CD4-positive, alpha-beta T cell treated with Interleukin-17A for 1 hour (primary cell): ENCODE measurements around the gene BBS5.
"Not testable (repeated sequence)": the region's sequence is repeated elsewhere in the genome, so short reads cannot be mapped to it uniquely, and the experiment has no call there.

Source experiments
- DNase-seq: peaks from one replicate; pipeline ENCODE4 v3.0.0-alpha.2; 2020

Gene BBS5

GRCh38 chr2:169490834-169491233 lies 11.5 kb downstream of the BBS5 start:
- DNase-seq, result no peak

GRCh38 chr2:169491378-169491777 lies 12.1 kb downstream of the BBS5 start:
- no peak for DNase-seq

DNA sequence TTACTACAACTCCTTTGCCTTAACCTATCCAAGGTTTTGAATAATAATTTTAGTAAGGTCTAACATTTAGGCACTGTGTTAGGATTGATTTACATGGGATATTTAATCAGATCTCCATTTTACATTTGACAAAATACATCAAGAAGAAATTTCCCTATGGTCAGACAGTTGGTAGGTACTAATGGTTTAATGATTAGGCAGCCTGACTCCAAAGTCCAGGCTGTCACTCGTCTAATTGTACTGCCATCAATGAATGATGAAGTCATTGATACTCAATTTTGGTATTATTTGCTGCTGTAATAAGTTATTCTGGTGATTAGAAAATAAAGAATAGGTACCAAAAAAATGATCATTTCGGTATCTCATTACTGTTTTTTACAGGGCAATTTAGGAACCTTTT lies 14.1 kb downstream of the BBS5 start:
- DNase-seq, result no peak

DNA sequence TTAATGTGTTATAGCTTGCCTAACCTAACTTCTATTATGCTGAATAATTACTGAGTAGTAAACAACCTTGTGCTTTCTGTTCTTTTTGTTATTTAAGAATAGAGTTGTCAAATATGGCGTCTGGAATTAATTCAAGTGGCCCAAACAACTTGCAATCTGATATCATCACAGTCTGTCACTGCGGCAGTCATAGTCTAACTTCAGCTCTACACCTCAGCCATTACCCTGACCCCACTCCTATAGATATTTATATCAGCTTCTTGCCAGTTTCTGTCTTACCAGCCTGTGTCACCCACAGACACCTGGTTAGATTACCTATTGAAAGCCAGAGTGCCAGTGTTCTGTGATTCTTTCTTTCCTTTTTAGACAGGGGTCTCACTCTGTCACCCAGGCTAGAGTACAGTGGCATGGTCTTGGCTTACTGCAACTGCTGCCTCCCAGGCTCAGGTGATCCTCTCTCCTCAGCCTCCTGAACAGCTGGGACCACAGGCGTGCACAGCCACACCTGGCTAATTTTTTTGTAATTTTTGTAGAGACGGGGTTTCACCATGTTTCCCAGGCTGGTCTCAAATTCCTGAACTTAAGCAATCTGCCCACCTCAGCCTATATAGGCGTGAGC lies 16.1 kb downstream of the BBS5 start:
- no peak for DNase-seq

- DNase-seq, result no peak
Observed at GRCh38 chr2:169504651-169505050, 25.4 kb downstream of the BBS5 start.

DNA sequence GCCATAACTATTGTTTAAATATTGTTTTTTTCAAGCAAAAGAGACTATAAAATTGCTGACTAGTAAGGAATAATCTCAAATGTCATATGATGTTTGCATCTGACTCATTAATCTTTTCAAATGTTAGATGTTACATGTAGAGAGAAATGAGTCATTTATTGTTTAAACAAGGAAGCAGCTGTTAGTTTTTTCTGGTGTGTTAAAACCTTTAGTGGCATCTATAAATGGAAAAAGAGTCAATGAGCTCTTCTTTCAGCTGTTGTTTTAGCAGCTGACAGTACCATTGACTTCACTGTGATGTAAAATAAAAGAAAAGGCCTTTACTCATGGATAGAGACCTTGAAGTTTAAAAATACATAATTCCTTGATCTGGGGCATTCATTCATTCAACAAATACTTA lies 28.4 kb downstream of the BBS5 start:
- no peak for DNase-seq

GRCh38 chr2:169509298-169509885 lies 30.1 kb downstream of the BBS5 start, which contains the start of gene KLHL41:
Gene KLHL41 (plus strand): TSS chr2:169509702. CDS start chr2:169509779, 77 bp downstream.
- DNase-seq, result no peak

GRCh38 chr2:169509955-169510354 lies 30.7 kb downstream of the BBS5 start:
- no peak for DNase-seq

DNA sequence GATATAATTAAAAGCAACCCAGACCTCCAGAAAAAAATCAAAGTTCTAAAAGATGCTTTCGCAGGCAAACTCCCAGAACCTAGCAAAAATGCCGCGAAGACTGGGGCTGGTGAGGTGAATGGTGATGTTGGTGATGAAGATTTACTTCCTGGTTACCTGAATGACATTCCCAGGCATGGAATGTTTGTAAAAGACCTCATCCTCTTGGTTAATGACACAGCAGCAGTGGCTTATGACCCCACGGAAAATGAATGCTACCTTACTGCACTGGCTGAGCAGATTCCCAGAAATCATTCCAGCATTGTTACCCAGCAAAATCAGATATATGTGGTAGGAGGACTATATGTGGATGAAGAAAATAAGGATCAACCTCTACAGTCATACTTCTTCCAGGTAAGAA lies 31.2 kb downstream of the BBS5 start:
- DNase-seq, result no peak

DNA sequence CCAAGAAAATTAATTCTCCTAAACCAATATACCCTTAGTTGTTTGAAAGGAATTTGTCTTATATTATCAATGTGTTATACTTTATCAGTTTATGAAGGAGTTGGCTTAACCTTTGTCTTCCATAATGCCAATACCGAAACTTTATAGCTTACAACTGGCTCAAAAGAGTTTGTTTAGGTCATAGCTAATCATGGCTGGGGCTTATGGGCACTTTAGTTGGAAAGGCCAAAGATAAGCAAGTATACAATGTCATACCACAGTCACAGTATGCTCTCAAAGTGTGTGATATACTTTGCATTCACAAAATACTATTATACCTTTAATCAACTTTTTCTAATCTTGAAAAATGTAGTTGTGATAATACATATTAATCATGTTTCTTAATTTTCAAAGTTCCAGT lies 32.5 kb downstream of the BBS5 start:
- no peak for DNase-seq

DNA sequence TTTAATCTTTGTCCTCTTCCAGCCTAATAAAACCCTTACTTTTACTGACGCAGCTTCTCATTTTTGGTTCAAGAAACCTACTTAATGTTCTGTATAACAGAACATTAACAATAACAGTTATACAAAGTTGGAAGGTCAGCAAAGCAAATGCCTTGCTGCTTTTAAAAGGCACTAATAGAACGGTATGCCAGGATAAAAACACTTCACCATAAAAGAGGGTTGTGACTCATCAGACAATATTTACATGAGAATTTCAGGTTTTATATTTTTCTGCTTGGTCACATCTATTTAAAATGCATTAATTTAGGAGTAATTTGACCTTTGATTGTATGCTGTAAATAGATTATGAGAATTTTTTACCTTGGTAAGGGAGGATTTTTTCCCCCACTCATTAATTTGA lies 33.2 kb downstream of the BBS5 start:
- DNase-seq, result no peak

DNA sequence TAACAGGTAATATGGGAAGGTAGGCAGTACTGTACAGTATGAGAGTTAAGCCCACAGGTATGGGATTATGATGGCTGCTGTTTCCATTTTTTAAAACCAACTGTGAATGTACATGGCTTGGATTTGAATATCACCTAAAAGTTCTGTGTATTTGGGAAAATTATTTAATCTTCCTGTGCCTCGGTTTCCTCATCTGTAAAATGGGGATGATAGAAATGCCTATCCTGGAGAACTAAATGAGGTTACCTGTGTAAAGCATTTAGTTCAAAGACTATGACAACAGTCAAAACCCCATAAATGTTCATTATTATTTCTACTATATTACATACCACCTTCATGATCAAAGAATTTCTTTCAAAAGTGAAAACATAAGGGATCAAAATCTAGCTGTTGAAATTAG lies 33.8 kb downstream of the BBS5 start:
- no peak for DNase-seq

DNA sequence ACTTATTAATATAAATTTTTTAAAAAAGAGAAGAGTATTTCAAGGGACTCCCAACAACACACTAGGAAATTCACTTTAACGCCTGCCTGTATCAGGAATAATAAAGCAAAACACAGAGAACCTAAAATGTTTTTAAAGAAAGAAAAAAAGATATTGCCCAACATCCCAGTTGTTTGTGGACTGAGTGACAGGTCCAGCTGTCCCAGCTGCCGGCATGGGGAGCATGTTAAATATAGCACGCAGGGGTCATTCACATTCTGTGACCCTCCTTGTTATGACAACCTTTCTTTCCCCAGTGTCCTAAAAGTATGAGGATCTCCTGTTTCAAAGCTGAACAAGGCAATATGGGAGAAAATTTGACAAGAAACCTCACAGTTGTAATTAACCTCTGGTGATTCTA lies 34.6 kb downstream of the BBS5 start:
- DNase-seq, result no peak

DNA sequence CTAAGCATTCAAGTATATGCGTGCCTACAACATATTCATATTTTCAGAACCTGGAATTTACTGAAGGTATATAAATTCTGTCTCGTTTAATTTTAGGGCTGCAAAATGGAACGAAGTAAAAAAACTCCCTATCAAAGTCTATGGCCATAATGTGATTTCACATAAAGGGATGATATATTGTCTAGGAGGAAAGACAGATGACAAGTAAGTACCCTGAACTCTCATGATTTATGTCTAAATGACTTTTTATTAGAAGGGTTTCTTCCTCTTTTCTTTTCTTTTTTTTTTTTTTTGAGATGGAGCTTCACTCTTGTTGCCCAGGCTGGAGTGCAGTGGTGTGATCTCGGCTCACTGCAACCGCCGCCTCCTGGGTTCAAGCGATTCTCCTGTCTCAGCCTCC lies 35.5 kb downstream of the BBS5 start:
- not testable (repeated sequence) for DNase-seq

- not testable (repeated sequence) for DNase-seq
Observed at GRCh38 chr2:169516488-169516995, 37.2 kb downstream of the BBS5 start.

DNA sequence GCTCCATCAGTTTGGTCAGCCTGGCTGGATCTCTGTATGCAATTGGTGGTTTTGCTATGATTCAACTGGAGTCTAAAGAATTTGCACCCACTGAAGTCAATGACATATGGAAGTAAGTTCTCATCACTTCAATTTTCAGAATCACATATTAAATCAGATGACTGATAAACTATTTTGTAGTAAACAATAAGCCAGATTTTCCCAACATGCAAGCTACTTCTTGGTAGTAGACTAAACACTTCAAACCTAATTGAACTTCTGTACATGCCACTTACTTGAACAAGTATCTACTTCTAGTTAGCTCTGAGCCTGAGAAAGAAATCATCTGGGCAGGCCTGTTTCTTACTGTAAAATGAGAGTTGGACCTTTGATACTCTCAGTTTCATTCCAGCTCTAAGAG lies 41.6 kb downstream of the BBS5 start:
- DNase-seq, result no peak

DNA sequence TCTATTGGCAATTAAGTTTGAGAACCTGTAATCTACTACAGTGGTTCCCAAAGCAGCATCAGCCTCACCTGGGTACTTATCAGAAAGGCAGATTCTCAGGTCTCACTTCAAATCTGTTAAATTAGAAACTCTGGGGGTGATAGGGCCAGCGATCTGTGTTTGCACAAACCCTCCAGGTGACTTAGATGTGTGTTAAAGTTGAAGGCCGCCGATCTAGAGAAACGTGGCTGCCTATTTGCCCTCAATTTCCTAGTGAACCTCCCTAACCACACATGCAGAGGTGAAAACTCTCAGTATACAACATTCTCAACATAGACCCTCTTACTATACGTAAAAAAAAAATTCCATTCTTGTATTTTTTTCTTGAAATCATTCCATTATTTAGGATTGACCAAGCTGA lies 44.4 kb downstream of the BBS5 start:
- no peak for DNase-seq

DNA sequence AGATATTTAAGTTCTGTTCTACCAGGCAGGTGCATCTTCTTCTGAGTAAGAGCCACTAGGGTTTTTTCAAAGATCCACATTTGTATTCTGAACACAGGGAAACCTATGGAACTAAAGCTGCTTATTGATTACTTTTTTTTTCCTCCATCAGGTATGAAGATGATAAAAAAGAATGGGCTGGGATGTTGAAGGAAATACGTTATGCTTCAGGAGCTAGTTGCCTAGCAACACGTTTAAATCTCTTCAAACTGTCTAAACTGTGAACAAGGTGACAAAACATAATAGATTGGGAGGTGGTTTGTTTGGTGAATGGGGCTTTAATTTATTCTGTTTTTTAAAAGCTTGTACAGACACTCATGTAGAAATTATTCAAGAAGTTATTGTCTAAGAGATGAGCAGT lies 46.1 kb downstream of the BBS5 start:
- DNase-seq, result no peak

DNA sequence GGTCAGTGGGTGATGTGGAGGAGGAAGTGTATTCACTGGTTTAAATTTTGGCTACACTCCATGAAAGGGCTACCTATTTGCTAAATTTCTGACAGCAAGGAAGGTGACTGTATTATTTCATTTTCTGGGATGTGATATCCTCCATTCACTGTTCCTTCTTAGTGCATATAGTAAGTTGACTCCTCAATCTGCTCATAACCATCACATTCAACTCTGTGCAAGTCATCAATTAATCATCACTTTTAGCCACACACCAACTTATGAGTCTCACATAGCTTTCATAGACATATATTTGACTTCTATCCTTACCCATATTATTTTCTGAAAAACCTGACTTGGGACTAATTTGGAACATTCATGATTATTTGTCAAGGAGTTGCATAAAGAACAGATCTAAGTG lies 47.2 kb downstream of the BBS5 start:
- DNase-seq, result no peak

DNA sequence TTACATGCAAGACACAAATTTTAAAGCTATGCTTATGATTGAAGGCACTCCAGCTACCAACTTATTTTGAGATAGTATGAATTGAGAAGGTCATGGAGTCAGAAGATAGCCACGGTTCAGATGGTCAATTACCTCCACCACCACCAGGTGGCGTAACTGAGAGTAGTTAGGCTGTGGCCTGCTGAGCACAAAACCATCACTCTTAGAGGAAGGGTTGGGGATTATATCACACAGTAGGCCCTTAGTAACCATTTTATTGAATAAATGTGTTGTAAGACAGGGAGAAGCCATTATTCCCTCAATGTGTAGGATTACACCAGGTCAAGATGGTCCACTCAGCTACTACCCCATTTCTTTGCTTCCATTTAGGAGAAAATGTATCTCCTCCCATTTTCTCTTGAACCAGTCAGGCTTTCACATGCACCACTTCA lies 49.0 kb downstream of the BBS5 start:
- DNase-seq, result peak; percentile 73

GRCh38 chr2:169539460-169539859 lies 60.2 kb downstream of the BBS5 start:
- not testable (repeated sequence) for DNase-seq

DNA sequence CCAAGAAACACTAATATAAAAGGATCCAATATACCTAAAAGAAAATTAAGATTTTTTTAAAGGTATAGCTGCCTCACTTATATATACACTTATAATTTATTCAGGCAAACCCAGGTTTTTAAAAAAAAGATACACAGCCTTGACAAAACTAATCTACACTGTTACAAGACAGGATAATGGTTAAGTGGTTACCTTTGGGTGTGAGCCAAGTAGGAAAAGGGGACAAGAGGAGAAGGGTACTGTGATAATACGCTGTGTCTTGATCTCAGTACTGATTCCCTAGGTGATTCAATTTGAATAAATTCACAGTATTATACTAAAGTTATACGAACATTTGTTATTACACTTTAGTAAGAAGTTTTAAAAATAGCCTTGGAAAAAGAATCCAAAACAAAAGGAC lies 60.9 kb downstream of the BBS5 start:
- DNase-seq, result no peak

DNA sequence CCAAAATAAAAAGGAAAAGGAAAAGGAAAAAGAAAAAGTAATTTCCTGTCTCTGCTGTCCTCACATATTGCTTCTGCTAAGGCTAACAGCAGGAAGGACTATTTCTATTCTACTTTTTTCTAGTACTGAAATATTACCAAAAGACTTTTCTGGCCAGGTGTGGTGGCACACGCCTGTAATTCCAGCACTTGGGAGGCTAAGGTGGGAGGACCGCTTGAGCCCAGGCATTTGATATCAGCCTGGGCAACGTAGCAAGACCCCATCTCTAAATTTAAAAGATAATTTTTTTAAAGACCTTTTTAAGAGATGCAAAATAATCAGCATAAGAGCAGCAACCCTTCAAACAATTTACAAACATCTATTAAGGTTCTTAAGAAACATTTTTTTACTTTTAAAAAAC lies 63.1 kb downstream of the BBS5 start:
- DNase-seq, result no peak

DNA sequence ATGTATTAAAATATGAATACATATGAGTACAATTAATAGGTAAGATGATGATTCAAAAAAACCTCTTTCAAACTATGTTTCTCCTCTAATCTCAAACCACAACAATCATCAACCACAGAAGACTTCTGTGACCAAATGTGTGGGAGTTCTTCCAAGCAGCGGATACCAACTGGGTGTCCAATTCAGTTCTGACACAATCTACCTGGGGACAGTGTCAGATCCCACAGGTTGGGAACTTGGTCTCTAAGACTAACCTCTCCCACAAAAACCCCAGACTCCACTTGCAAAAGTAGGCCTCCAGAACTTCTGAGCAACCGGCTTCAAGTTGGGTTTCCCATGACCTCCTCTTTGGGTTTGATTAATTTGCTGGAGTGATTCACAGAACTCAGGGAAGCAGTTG lies 67.5 kb downstream of the BBS5 start:
- no peak for DNase-seq
